ENCODE data around the gene SLC9A9.

SLC9A9 gene

DNA sequence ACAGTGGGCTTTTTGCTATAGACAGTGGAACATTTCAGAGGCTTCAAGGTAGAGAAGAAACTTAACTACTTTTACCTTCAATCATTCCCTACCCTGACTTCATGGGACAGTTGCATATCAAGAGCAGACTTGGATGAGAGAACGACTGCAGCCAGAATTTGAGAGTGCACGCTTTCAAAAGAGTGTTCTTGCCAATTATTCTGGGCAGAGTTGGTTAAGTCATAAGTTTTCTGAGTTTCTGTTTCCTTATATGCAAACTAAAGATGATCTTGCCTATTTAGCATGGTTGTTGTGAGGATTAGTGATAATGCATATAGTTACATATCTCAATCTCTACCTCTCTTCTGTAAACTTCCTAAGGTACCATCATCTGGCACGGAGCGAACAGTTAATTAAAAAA, 7.6 kb downstream of the SLC9A9 start:
- no peak for DNase-seq

DNA sequence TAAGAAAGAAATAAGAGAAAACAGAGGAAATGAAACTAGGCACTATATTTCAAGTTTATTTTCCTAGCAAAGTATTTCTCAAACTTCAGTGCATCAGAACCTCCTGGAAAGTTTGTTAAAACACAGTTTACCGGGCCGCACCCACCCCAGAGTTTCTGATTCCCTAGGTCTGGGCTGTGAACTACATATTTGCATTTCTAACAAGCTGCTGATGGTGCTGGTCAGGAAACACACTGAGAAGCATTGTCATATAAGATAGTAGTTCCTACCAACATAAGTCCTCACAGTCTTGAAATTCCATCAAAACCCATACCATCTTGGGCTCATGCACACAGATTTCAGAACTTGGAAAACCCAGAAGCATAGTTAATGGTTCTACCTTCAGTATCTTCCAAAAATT, 8.3 kb downstream of the SLC9A9 start:
- DNase-seq: no peak

DNA sequence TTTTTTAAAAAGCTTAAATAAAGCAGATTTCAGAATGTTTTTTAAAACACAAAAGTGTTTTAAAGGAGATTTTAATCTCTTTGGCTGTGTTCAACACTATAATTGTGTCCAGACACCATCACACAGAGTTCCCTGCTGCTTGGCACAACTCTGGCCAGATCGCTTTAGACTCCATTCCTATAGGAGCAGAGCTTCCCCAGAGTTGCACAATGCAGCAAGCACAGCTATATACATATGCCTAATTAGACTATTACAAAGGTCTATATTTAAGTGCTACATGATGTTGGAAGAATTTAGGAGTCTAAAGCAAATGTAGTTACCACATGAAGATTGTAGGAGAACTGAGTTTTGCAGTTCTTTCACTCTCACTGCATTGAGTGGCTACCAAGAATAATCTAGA, 11.2 kb downstream of the SLC9A9 start:
- DNase-seq: no peak

DNA sequence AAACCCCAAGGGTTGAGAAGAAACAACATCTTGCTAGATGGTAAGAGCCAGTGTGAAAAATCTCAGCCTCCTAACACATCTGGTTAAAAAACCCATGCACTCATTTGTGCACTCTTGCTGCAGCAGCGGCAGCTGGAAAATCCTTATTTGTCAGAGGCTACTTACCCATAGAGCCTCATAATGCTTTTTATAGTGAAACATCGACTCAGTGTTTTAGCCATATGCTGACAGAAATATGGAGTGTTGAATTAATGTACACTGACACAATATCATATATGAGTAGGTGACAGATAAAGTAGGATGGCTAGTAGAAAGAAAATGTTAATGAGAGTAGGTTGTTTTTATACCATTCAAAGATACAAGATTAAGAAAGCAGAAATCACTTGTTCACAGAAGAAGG, 13.0 kb downstream of the SLC9A9 start:
- DNase-seq: no peak

DNA sequence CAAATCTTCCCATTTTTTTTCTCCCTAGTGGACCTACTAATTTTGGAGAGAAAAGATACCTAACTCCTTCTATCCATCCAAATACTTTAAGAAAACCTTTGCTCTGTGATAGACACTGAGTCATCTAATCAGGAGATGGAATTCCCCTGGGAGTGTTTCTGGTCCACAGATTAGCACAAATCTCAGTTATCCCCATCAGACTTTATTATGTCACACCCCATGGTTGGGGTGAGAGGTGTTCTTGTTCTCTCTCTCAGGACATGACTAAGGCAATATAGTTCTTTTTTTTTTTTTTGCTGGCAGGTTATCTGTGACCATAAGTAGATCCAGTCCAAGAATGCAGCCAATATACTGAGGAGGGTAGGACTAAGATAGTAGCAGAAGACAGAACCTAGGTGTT, 15.8 kb downstream of the SLC9A9 start:
- no peak for DNase-seq

DNA sequence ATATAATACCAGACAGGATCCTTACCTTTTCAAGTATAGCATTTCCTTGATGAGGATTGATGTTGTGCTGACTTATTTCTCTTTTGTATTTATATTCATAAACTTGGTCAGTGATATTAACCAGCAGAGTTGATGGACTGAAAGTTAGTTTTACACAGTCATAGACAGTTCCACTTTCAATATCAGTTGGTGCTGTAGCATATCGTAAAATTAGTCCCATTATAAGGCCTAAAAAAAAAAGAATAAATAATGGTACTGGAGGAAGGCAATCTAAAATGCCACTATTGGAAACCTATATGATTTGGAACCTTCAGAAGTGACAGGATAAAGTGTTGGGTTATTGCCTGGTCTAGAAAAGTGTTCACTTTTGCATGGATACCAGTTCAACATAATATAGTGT, 16.3 kb downstream of the SLC9A9 start:
- DNase-seq: no peak

DNA sequence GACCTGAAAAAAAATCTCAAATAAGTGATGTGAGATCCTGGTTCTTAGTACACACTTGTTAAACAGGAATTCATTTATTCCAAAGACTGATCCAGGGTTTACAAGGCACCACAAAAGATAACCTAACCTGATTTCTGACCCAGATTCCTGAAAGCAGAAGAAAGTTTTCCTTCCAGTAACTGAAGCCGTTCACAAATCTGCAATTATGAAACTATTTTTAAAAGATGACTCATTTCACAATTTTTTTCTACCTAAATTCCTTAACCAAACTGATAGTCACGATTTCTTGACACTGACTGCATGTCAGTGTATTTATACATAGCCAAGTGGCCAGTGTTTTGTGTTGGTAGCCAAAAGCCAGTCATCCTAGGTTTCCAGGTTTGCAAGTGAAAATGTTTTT, 17.1 kb downstream of the SLC9A9 start:
- no peak for DNase-seq

DNA sequence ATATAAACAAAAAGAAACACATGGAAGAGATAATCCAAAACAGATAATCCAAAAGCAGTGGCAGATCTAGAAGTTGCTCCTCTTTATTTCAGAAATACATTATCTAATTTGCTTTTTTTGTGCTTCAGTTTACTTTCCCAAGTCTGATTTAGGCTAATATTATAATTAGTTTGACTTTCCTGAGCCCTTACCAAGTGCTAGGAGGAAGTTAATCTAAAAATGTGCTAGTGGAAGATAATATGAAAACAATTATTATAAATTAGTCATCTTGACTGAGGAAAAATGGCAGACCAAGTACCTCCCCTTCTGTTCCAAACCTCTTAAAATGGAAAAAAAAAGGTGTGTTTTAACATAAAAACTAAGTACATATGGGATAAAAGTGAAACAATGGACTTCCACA, 17.5 kb downstream of the SLC9A9 start:
- DNase-seq: no peak

DNA sequence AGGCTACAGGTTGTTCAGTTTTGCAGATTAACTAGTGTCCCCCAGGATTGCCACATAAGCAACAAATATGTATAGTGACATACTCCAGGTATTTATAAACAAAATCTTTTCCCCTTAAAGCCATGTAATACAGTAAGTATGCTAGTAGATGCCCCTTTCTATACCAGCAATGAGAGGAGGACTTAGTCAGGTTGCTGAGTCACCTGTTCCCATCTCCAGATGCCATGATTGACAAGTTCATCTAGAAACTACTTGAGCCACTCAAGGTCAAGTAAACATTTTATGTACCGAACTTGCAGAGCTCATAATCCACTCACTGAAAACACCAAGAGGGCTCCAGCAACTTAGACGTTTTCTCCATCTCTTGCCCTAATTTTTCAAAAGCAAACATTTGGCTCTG, 18.2 kb downstream of the SLC9A9 start:
- DNase-seq: no peak

DNA sequence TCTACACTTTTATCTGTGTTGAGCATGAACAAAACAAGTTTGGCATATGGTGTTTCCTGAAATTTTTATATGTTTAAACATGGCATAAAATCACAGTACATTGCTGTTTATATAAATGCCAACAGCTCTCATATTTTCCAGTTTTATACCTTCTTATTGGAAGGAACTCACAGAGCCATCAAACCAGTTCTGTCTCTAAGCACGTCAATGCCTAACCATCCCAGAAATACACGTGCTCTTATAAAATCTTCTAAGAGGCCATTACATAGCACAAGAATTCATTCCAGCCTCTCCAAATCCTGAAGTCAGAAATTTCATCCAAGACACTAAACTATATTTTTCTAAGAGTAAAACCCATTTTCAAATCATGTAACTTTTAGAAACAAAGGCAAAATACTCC, 20.8 kb downstream of the SLC9A9 start:
- DNase-seq: no peak

DNA sequence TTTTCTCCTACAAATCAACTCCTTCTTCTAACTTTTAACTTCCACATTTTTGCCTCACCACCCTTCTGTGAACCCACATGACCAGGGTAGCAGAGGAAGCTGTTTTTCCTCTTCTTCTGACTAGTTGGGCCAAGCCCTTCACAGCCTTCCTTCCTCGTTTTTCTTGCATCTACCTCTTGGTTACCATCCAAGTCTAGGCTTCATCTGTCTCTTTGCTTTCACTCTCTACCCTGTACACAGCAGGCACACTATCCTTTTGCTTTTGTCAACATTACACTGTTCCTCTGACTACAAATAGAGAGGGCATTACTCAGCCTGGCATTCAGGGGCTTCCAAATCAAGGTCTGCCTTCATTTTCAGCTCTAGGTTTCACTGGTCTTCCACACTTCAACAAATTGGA, 22.0 kb downstream of the SLC9A9 start:
- DNase-seq: peak; percentile 40

DNA sequence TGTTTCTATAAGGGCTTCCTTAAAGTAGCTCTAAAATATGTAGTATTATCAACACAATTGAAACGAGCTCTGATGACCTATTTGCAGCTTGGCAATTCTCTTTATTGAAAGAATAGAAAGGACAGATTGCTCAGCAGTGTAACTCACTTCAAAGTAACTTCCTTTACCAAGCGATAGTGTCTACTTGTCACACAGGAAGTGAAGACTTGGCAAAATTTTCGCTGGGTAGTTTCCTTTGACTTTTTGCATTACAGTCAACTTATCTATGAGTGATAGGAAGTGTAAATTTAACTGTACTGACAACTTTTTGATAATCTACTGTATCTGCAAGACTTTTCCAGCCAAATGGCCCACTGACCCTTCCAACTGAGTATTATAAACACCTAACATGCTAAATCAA, 22.8 kb downstream of the SLC9A9 start:
- no peak for DNase-seq

DNA sequence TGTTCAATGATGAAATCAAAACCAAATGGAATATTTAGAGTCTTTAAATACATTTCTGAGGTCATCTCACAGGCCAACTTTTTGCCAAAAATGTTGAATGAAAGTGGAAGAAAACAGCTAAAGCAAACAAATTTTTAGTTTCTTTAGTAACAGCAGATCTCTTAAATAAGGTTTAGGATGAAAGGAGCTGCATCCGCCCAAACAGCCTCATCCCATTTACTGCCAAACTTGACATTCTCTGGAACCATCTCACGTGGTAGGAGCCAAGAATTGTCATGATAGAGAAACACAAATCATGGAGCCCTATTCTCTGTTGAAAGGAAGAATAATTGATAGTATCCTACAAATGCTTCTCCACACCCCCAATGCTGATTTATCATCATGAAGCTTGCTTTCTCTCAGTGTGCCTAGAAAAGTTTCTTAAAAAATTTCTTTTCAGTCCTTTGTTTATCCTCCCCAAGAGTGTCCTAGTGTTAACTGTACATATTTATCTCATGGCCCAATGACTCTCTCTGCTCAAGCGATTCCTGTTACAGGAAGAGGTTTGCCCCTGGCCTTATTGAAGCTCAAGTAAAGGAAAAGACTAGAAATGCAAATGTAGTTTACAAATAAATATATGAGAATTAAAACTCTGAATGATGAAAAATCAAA, 23.4 kb downstream of the SLC9A9 start:
- DNase-seq: no peak

DNA sequence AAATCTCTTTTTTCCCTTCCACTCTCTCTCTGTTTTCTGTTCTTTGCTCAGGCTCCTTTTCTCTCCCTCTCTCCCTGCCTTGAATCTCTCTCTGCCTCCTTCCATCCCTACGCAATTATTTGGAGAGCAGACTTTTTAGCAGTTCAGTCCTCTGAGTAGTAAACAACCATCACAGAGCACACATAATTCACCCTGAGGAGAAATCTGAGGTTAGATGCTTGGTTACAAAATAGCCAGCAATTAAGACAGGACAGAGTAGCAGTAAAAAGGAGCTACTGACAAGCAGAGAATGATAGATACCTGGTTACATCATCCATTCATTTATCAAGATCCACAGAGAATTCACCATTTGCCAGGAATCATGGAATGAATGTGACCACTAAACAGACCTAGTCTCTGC, 25.5 kb downstream of the SLC9A9 start:
- DNase-seq: no peak

DNA sequence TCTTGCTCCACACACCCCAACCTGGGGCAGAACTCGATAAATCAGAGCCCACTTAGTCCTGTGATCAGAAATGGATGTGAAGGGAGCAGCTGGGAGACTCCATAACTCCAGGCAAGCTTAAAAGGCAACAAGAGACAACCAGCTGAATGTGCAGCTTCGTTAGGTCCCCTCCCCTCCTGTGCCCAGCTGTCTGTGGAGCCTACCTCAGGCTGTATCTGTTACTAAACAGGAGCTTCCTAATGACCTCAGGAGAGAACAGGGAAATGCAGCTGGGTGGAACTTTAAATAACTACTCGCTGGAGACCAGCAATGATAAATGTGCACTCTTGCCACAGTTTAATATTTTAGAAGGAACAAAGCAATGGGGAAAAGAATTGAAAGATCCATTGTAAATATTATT, 25.9 kb downstream of the SLC9A9 start:
- DNase-seq: no peak

DNA sequence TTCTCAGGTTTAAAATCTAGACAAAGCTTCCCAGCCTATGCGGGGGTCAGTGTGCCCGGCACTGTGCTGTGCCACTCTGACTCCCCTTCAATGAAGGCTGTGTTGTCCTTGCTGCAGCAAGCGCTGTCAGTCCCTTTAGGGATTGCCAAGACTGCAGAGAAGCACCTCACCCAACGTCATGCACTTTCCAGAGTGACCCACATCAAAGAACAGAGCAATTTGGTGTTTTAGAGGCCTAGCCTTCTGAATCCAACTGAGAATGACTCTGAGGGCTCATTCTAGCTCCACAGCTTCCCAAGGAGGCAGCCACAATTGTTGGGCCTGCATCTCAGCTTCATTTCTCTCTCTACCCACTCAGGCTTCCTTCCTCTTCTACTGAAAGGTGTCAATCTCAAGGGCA, 26.4 kb downstream of the SLC9A9 start:
- DNase-seq: no peak

DNA sequence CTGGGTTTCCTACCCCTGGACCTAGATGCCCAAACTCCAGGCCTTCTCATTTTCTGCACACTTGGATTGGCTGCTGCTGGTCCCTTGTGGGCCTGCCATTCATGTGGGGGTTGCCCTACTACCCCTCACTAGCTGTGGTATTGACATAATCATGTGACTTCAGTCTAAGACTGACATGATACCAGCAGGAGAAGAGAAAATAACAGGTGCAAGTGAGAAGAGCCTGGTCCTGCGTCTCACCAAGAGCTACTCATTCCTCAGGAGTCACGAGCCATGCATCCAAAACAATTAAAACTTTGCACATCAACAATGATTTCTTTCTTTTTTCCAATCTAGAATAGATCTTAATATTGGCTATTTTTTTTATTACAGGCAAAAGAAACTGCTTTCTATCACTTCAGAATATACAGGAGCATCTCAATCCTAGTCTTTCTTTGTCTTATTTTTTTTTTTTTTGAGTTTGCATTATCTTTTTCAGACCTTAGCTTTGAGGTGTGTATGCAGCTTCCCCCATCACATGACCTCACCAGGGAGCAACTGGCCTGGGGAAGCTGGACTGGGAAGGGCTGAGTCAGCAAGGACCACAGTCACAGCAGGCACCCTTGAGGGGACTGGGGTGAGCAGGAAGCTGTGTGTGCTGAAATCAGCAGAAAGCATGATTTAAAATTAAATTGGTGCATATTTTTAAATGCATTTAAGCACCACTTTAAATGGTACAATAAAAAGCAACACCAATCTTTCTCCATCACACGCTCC, 27.6 kb downstream of the SLC9A9 start:
- DNase-seq: no peak

DNA sequence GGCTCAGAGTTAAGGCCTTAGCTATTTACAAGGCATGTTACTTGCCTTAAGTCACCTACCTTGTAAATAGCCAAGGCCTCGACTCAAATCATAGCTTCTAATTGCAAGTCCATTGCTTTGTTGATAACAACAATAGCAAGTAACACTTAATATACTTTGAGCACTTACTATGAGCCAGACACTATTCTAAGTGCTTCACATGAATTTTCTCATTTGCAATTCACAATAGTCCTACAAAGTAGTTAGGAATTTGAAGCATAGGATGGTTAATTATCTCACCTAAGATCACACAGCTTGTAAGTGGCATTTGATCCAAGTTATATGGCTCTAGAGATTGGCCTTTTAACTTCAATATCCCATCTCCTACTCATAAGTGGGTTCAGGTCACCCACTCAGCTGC, 28.4 kb downstream of the SLC9A9 start:
- DNase-seq: no peak

DNA sequence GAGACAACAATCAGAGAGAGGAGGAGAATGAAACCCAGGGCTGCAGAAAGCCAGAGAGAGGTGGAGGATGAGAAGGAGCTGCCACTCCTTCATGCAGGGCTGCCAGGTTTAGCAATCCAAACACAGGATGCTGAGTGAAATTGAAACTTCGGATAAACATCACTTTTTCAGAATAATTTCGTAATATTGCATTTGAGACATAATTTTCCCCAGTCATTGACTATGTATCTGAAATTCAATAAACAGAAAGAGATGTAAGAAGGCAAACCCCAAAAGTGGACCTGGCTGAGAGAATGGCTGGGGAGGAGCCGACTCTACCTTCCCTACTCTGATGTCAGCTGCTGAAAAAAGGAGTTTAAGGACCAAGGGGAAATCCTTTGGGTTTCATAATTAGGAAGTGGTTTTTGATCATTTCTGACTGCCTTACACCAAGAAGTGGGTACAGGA, 33.8 kb downstream of the SLC9A9 start:
- DNase-seq: no peak

DNA sequence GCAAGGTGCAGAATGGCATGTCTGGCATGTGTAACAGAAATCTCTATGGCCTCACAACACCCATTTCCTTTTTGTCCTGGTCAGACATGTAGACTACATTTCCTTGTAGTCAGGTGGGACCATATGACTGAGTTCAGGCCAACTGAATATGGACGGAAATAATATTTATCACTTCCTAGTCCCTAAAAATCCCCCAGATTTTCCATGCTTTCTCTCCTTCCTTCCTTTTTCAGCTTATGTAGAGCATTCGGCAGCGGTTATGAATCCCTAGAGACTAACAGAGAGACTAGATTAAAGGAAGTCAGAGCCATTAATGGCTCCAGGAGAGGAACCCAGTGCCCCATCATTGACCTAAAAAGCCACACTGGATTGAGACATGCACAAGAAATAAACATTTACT, 35.8 kb downstream of the SLC9A9 start:
- no peak for DNase-seq

DNA sequence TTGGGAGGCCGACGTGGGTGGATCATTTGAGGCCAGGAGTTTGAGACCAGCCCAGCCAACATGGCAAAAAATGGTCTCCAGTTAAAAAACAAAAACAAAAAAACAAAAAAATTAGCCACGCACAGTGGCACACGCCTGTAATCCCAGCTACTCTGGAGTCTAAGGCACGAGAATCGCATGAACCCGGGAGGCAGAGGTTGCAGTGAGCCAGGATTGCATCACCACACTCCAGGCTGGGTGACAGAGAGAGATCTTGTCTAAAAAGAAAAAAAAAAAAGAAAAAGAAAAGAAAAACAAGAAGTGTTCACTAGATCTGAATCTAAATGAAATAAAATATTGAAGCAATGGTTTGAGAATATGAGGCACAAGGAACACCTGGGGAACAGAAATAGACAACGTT, 36.7 kb downstream of the SLC9A9 start:
- no peak for DNase-seq

DNA sequence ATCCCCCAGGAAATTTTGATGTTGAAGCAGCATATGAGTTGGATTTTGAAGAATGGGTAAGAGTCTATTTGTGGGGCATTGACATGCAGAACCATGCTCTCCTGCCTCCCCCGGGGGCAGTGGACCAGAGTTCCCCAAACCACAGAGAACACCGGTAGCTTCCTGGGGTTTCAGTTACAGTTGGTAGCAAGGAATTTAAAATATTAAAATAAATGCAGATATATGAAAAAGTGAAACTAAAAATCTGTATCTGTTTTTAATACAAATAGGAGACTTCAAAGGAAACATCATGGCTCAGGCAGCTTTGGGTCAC, 37.4 kb downstream of the SLC9A9 start:
- DNase-seq: no peak

DNA sequence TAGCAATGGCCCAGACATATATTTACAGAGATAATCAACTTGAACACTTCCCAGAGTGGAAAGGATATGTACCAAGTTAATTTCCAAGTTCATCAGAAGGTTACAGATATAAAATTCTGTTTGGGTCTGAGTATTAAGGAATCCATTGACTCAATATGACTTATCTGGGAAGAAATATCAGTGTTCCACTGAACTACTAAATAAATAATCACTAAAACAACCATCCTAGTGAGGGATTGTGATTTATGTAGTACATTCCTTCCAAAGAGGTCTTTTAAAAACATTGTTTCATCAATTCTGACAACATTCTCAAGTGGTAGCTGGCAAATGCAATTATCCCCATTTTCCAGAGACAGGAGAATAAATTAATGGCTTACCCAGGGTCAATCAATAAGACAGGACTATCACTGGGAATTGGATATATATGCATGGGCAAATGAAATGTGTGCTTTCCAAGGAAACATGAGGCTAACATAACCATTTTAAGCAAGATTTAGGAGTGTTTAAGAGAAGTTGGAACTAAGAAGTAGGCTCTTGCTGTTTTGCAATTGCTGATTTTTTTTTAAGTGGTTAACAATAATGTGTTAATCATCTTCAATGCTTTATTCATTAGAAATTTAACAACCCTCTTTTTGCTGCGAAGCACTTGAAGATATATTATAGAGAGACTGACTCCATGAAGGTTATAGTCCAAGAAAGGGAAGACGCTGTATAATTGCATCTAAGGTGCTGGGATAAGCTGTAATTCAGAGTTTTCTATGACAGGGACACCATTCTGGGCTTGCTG, 37.9 kb downstream of the SLC9A9 start:
- no peak for DNase-seq

DNA sequence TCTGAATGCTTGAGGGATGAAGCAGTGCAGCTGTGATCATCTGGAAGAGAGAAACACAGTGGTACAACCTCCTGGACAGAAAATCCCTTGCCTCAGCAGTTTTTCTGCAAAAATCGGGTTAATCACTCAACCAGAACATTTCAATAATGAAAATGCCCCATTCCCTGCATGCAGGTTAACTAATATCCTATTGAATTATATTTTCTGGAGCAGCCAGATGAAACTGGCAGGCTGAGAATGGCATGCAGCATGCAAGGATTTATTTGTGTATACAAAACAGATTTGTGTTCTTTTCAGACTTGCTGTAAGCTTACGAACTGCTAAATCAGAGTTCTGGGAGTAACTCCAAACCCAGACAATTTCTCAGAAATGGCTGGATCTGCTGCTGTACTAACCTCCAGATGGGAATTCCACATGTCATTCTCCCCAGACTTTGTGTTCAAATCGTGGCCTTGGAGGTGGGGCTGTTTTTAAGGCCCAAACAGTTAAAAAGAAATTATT, 39.1 kb downstream of the SLC9A9 start:
- DNase-seq: no peak
